Suprapubic skin (tissue), 4 donors: Measurements from ENCODE around the gene SPRR2A.

Experiments
- POLR2A ChIP-seq, 2 donors: fragments of 450-650 bp; IDR thresholded peaks; one replicate each; pipeline ENCODE4 v1.6.1; 2017; ENCODE audit warnings: antibody characterized with exemption in 2 of 2, mild to moderate bottlenecking in 2 of 2, moderate library complexity in 2 of 2
- POLR2AphosphoS5 ChIP-seq, 3 donors: sonication (generic); formaldehyde crosslinking; IDR thresholded peaks; one replicate each; pipeline ENCODE4 v1.6.1; 2017; ENCODE audit warnings: antibody characterized with exemption in 3 of 3

DNA sequence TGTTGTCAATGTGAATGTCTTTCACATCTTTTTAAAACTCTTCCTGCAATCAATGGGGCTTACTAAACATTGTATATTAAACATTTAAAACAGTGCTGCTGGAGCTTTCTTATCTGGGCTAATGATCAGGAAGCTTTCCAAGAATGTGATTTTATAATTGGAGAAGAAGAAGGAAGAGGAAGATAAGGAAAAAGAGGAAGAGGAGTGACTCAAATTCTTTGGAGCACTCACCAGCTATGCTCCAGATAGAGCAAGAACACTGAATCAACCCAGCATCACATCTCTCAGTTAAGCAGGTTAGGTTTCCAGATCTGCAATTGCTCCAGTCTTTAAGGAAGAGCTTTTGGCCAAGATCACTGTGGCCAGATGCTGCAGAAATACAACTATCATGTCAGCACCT lies 38.5 kb upstream of the SPRR2A start:
- TF ChIP-seq POLR2AphosphoS5 (IDR thresholded peaks at IDR 0.05) = no peak
- TF ChIP-seq POLR2A (IDR thresholded peaks at IDR 0.05) = no peak
